ENCODE results near the gene ERFE.

ERFE gene

GRCh38 chr2:238202326-238203093, 43.7 kb downstream of the ERFE start:
- Histone ChIP-seq H3K9me3 (ENCODE audit: insufficient read depth, low read length) (no peaks in the 10 kb centered on the region), H3K9me2 (replicated peaks; ENCODE audit: insufficient read depth, low read length) (no peaks in the 10 kb centered on the region), H3K36me3 (ENCODE audit: low read length) (no peaks in the 10 kb centered on the region), H3K79me2 (ENCODE audit: insufficient read depth, low read length) (peaks cover 56% of the 10 kb centered on the region), H3K4me2 (ENCODE audit: low read depth, low read length, poor library complexity, severe bottlenecking) (peak overlapping the region; percentile 94), H2AFZ (ENCODE audit: low read depth, low read length, severe bottlenecking) (no peak overlapping the region), H3K27me3 (ENCODE audit: low read length) (no peaks in the 10 kb centered on the region), H3F3A (ENCODE audit: insufficient read depth) (no peaks in the 10 kb centered on the region), H3K4me3 (ENCODE audit: insufficient read depth, low read length, poor library complexity, severe bottlenecking) (peak overlapping the region; percentile 70), H4K20me1 (ENCODE audit: low read depth, low read length) (peaks cover 35% of the 10 kb centered on the region; the same call in 1 of the 2 replicates), H3K27ac (ENCODE audit: low read depth, low read length) (peak overlapping the region; percentile 64), H3K9ac (ENCODE audit: low read length) (peak overlapping the region; percentile 90)
- TF ChIP-seq CTCF (IDR thresholded peaks at IDR 0.05; ENCODE audit: insufficient read depth, low read length, poor library complexity, severe bottlenecking): no peak
- no peak for TF ChIP-seq EZH2phosphoT487 (conservative IDR thresholded peaks at IDR 0.05; ENCODE audit: low read length)

GRCh38 chr2:238203094-238203972, 44.6 kb downstream of the ERFE start, which contains the start of gene ILKAP:
ILKAP (minus strand) TSS chr2:238203695; CDS start chr2:238203553, 142 bp downstream.
- peak within 1 kb of the TSS; percentile 94 for H3K4me2 ChIP-seq (ENCODE audit: low read depth, low read length, poor library complexity, severe bottlenecking)
- peak within 1 kb of the TSS; percentile 90 for H3K9ac ChIP-seq (ENCODE audit: low read length)
- no peaks in the 10 kb centered on the region for H3K9me2 ChIP-seq (replicated peaks; ENCODE audit: insufficient read depth, low read length)
- no peaks in the 10 kb centered on the region for H3K9me3 ChIP-seq (ENCODE audit: insufficient read depth, low read length)
- H3K27ac ChIP-seq (ENCODE audit: low read depth, low read length): peak within 1 kb of the TSS; percentile 64
- peak within 1 kb of the TSS; percentile 70 for H3K4me3 ChIP-seq (ENCODE audit: insufficient read depth, low read length, poor library complexity, severe bottlenecking)
- H3F3A ChIP-seq (ENCODE audit: insufficient read depth): no peaks in the 10 kb centered on the region
- peaks cover 48% of the 10 kb centered on the region for H3K79me2 ChIP-seq (ENCODE audit: insufficient read depth, low read length)
- no peaks in the 10 kb centered on the region for H3K27me3 ChIP-seq (ENCODE audit: low read length)
- TF ChIP-seq EZH2phosphoT487 (conservative IDR thresholded peaks at IDR 0.05; ENCODE audit: low read length) (no peak), CTCF (IDR thresholded peaks at IDR 0.05; ENCODE audit: insufficient read depth, low read length, poor library complexity, severe bottlenecking) (no peak)
- no peaks in the 10 kb centered on the region for H3K36me3 ChIP-seq (ENCODE audit: low read length)
- peak within 1 kb of the TSS; percentile 95 for H2AFZ ChIP-seq (ENCODE audit: low read depth, low read length, severe bottlenecking)
- H4K20me1 ChIP-seq (ENCODE audit: low read depth, low read length): peaks cover 32% of the 10 kb centered on the region; the same call in 1 of the 2 replicates

- peak overlapping the region; percentile 90 for H3K9ac ChIP-seq (ENCODE audit: low read length)
- H3K36me3 ChIP-seq (ENCODE audit: low read length): no peaks in the 10 kb centered on the region
- peak overlapping the region; percentile 58 for H3K27ac ChIP-seq (ENCODE audit: low read depth, low read length)
- no peaks in the 10 kb centered on the region for H3K9me3 ChIP-seq (ENCODE audit: insufficient read depth, low read length)
- H3K27me3 ChIP-seq (ENCODE audit: low read length): no peaks in the 10 kb centered on the region
- no peaks in the 10 kb centered on the region for H3K9me2 ChIP-seq (replicated peaks; ENCODE audit: insufficient read depth, low read length)
- peak overlapping the region; percentile 95 for H2AFZ ChIP-seq (ENCODE audit: low read depth, low read length, severe bottlenecking)
- no peaks in the 10 kb centered on the region for H3F3A ChIP-seq (ENCODE audit: insufficient read depth)
- H4K20me1 ChIP-seq (ENCODE audit: low read depth, low read length): peaks cover 30% of the 10 kb centered on the region; the same call in 1 of the 2 replicates
- peaks cover 40% of the 10 kb centered on the region for H3K79me2 ChIP-seq (ENCODE audit: insufficient read depth, low read length)
- no peak for TF ChIP-seq CTCF (IDR thresholded peaks at IDR 0.05; ENCODE audit: insufficient read depth, low read length, poor library complexity, severe bottlenecking)
- no peak for TF ChIP-seq EZH2phosphoT487 (conservative IDR thresholded peaks at IDR 0.05; ENCODE audit: low read length)
- peak overlapping the region; percentile 90 for H3K4me2 ChIP-seq (ENCODE audit: low read depth, low read length, poor library complexity, severe bottlenecking)
- H3K4me3 ChIP-seq (ENCODE audit: insufficient read depth, low read length, poor library complexity, severe bottlenecking): peak overlapping the region; percentile 54
Observed at GRCh38 chr2:238203973-238204683, 45.4 kb downstream of the ERFE start.
